HG03342 (cell line): ENCODE results near the gene CCDC188.

ENCODE experiments used
- ATAC-seq: cut with Tn5 transposase; IDR thresholded peaks from one replicate; pipeline ENCODE4 v1.9.1; 2021; ENCODE audit warnings: mild to moderate bottlenecking, moderate library complexity; ENCODE audit not compliant: unreplicated experiment

Gene CCDC188

GRCh38 chr22:20185750-20186149, 34.9 kb upstream of the CCDC188 start:
- no peak for ATAC-seq

GRCh38 chr22:20184501-20185165, 33.8 kb upstream of the CCDC188 start:
- ATAC-seq = no peak

- no peak for ATAC-seq
Measured at GRCh38 chr22:20183823-20184222, 33.0 kb upstream of the CCDC188 start.

GRCh38 chr22:20183101-20183500, 32.2 kb upstream of the CCDC188 start:
- no peak for ATAC-seq

- ATAC-seq = no peak
Measured at GRCh38 chr22:20182365-20182764, 31.5 kb upstream of the CCDC188 start.

- no peak for ATAC-seq
Measured at GRCh38 chr22:20181884-20182236, 31.0 kb upstream of the CCDC188 start.

GRCh38 chr22:20181194-20181883, 30.5 kb upstream of the CCDC188 start:
- ATAC-seq = no peak

GRCh38 chr22:20180640-20181039, 29.8 kb upstream of the CCDC188 start:
- no peak for ATAC-seq

GRCh38 chr22:20180245-20180630, 29.4 kb upstream of the CCDC188 start:
- ATAC-seq = no peak

GRCh38 chr22:20179455-20180244, 28.8 kb upstream of the CCDC188 start:
- ATAC-seq = no peak

- no peak for ATAC-seq
Measured at GRCh38 chr22:20178915-20179227, 28.0 kb upstream of the CCDC188 start.

- no peak for ATAC-seq
Measured at GRCh38 chr22:20178075-20178914, 27.4 kb upstream of the CCDC188 start.

GRCh38 chr22:20177217-20177911, 26.5 kb upstream of the CCDC188 start:
- no peak for ATAC-seq

- no peak for ATAC-seq
Measured at GRCh38 chr22:20176421-20177085, 25.7 kb upstream of the CCDC188 start.

- ATAC-seq = no peak
Measured at GRCh38 chr22:20175597-20175900, 24.7 kb upstream of the CCDC188 start.

GRCh38 chr22:20174785-20175596, 24.1 kb upstream of the CCDC188 start:
- ATAC-seq = no peak

GRCh38 chr22:20173772-20174171, 22.9 kb upstream of the CCDC188 start:
- no peak for ATAC-seq

- ATAC-seq = no peak
Measured at GRCh38 chr22:20173246-20173645, 22.4 kb upstream of the CCDC188 start.

GRCh38 chr22:20172141-20172613, 21.3 kb upstream of the CCDC188 start:
- no peak for ATAC-seq
